GM13977 (cell line): ENCODE measurements around the gene TEFM.

Experiments used
- DNase-seq: peaks from one replicate; pipeline ENCODE4 v3.0.0; 2012; ENCODE audit warnings: low spot score
- in situ Hi-C: fragments of 300-500 bp; cut with MboI; formaldehyde crosslinking; loops from one replicate; pipeline ENCODE4 v1.12.0; 2022; ENCODE audit warnings: low sequenced_read_pairs, low pct_unique_long_range_greater_than_20kb, mixed read lengths, inconsistent platforms; ENCODE audit not compliant: unreplicated experiment
- TF ChIP-seq, protein P1 (sequence below): IDR thresholded peaks from 2 replicates; pipeline ENCODE4 v1.5.1; 2012; ENCODE audit warnings: mild to moderate bottlenecking, control low read depth; ENCODE audit not compliant: insufficient read depth; ENCODE audit errors: extremely low read depth, missing control alignments

TEFM gene, protein sequence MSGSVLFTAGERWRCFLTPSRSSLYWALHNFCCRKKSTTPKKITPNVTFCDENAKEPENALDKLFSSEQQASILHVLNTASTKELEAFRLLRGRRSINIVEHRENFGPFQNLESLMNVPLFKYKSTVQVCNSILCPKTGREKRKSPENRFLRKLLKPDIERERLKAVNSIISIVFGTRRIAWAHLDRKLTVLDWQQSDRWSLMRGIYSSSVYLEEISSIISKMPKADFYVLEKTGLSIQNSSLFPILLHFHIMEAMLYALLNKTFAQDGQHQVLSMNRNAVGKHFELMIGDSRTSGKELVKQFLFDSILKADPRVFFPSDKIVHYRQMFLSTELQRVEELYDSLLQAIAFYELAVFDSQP

DNA sequence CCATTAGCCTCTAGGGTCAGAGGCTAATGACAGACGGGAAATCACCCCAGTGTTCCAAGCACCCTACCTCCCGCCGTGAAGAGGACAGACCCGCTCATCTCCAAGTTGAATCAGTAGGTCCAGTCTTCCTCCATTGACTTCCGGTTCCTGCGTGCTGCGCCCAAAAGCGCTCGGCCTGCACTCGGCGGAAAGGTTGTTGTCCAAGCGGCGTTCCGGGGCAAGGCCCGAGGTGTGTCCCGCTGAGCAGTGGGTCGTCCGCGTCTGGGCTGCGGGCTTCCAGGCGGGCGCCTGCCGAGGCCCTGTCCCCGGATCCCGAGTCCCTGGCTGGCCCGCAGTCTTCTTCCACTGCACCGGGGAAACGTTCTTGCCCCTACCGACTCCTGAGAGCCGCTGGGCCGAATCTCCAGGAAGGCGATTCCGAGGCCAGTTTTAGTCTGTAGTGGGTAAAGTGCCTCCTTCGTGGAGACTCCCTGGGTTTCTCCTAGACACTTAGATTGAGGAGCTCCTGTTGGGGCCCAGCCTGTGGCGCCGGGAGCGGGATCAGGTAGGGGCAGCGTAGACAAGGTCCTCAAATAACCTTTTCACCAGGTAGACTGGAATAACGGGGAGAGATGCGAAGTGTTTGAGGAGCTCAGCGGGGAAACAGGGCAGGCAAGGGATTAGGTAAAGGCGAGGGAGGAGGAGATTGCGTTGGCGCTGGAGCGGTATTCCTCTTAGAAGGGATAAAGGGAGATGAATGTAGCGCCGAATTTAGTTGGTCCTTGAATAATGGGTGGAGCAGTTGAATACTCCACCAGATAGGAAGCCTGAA is at the start of gene TEFM:
TEFM (minus strand) TSS at position 138 of the 811 bp plus-strand sequence; CDS start at position 98, 40 bp downstream.
- in situ Hi-C loops, result no loop called here
- DNase-seq, result peak; percentile 91
- TF ChIP-seq, protein P1, sequence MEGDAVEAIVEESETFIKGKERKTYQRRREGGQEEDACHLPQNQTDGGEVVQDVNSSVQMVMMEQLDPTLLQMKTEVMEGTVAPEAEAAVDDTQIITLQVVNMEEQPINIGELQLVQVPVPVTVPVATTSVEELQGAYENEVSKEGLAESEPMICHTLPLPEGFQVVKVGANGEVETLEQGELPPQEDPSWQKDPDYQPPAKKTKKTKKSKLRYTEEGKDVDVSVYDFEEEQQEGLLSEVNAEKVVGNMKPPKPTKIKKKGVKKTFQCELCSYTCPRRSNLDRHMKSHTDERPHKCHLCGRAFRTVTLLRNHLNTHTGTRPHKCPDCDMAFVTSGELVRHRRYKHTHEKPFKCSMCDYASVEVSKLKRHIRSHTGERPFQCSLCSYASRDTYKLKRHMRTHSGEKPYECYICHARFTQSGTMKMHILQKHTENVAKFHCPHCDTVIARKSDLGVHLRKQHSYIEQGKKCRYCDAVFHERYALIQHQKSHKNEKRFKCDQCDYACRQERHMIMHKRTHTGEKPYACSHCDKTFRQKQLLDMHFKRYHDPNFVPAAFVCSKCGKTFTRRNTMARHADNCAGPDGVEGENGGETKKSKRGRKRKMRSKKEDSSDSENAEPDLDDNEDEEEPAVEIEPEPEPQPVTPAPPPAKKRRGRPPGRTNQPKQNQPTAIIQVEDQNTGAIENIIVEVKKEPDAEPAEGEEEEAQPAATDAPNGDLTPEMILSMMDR, result no peak

GRCh38 chr17:30954046-30954830 is 48.2 kb upstream of the TEFM start:
- in situ Hi-C loops, result no loop called here
- TF ChIP-seq, protein P1, result no peak
- no peak for DNase-seq

- in situ Hi-C loops, result no loop called here
- TF ChIP-seq, protein P1, result no peak
Measured at GRCh38 chr17:30952638-30953393, 46.8 kb upstream of the TEFM start.

DNA sequence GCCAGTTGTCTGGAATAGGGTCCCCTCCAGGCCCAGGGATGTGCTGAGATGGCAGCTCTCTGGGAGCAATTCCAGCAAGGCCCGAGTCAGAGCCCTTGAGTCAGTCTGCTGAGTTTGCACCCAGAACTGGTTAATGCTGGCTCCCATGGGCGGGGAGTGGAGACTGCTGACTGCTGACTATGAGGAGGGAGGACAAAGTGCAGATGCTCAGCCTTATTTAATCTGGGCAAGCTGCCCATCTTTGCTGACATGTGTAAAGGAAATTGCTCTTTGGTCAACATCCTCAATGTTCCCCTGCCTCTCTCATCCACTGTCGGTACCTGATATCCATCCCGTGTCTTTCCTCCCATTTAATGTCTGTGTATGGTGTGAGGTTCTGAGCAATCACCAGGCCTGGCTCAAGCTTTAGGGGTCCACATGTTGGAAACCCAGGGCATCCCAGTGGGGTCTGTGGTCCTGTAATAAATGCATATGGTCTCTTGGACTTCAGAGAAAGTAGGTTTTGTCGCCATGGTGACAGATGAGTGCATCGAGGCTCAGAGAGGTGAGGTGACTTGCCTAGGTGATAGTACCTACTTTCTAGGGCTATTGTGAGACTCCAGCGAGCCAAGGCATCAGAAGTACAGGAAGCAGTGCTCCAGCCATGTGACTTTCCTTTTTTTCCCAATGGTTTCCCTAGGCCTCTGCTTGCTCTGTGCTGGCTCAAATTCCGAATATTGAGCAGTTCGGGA is 44.8 kb upstream of the TEFM start:
- DNase-seq, result no peak
- in situ Hi-C loops, result no loop called here
- TF ChIP-seq, protein P1, result no peak

More at GRCh38 chr17:30952638-30953393, 46.8 kb upstream of the TEFM start:
- DNase-seq, result peak; percentile 39

GRCh38 chr17:30950189-30950588 is 44.2 kb upstream of the TEFM start:
- TF ChIP-seq, protein P1, result no peak
- in situ Hi-C loops, result no loop called here
- DNase-seq, result no peak
